GM23338 (cell line): ENCODE data around the gene NRF1. TPM values are rescaled to one million over a fixed set of nuclear protein-coding genes. Genes with fewer than 3 reads are reported as not detected.

Experiments
- ATAC-seq: fragments of 200-7000 bp; cut with Tn5 transposase; 3 replicates; pipeline ENCODE4 v1.9.1; 2020
- DNase-seq: peaks from one replicate; pipeline ENCODE4 v3.0.0-alpha.2; 2015; ENCODE audit warnings: low spot score
- H2AFZ ChIP-seq: fragments of 200-600 bp; sonication (generic); 2 replicates; pipeline ENCODE4 v1.8.0; 2016; ENCODE audit warnings: antibody characterized with exemption, mild to moderate bottlenecking, moderate library complexity
- H3F3A ChIP-seq: fragments of 200-600 bp; sonication (generic); replicated peaks from 2 replicates; pipeline ENCODE4 v1.8.0; 2017; ENCODE audit warnings: antibody characterized with exemption, mixed run types, low read depth
- H3K27ac ChIP-seq: fragments of 200-600 bp; sonication (generic); 2 replicates; pipeline ENCODE4 v1.6.1; 2016; ENCODE audit warnings: low read depth
- H3K27me3 ChIP-seq: fragments of 200-600 bp; sonication (generic); 2 replicates; pipeline ENCODE4 v1.8.0; 2016; ENCODE audit warnings: mild to moderate bottlenecking, mixed run types, moderate library complexity; ENCODE audit not compliant: insufficient read depth
- H3K36me3 ChIP-seq: fragments of 200-600 bp; sonication (generic); 2 replicates; pipeline ENCODE4 v1.8.0; 2016; ENCODE audit warnings: mild to moderate bottlenecking; ENCODE audit not compliant: insufficient read depth
- H3K4me1 ChIP-seq: fragments of 200-600 bp; sonication (generic); 2 replicates; pipeline ENCODE4 v1.8.0; 2016; ENCODE audit warnings: mild to moderate bottlenecking, moderate library complexity; ENCODE audit not compliant: insufficient read depth
- H3K4me2 ChIP-seq: fragments of 200-600 bp; sonication (generic); 2 replicates; pipeline ENCODE4 v1.7.1; 2017; ENCODE audit warnings: mixed run types
- H3K4me3 ChIP-seq: fragments of 200-600 bp; sonication (generic); 2 replicates; pipeline ENCODE4 v1.6.1; 2016; ENCODE audit warnings: mixed run types
- H3K79me2 ChIP-seq: fragments of 200-600 bp; sonication (generic); replicated peaks from 2 replicates; pipeline ENCODE4 v1.8.0; 2017; ENCODE audit warnings: mild to moderate bottlenecking; ENCODE audit not compliant: insufficient read depth
- H3K9me2 ChIP-seq: fragments of 200-600 bp; sonication (generic); 2 replicates; pipeline ENCODE4 v1.8.0; 2017; ENCODE audit not compliant: insufficient read depth
- H4K20me1 ChIP-seq: fragments of 200-600 bp; sonication (generic); replicated peaks from 2 replicates; pipeline ENCODE4 v1.8.0; 2017; ENCODE audit warnings: mild to moderate bottlenecking; ENCODE audit not compliant: insufficient read depth
- H3K27ac Mint-ChIP-seq: 2 replicates; pipeline ENCODE4 v1.8.0; 2020; ENCODE audit warnings: inconsistent platforms, mild to moderate bottlenecking, moderate library complexity, mixed read lengths
- H3K27me3 Mint-ChIP-seq: 3 replicates; pipeline ENCODE4 v1.8.0; 2022; ENCODE audit warnings: low read depth, mild to moderate bottlenecking, moderate library complexity, mixed read lengths, inconsistent platforms; ENCODE audit not compliant: insufficient read depth, poor library complexity
- H3K36me3 Mint-ChIP-seq: 3 replicates; pipeline ENCODE4 v1.8.0; 2021; ENCODE audit warnings: low read depth, mild to moderate bottlenecking, inconsistent platforms, moderate library complexity, mixed read lengths
- H3K4me1 Mint-ChIP-seq: 3 replicates; pipeline ENCODE4 v1.8.0; 2020; ENCODE audit warnings: mild to moderate bottlenecking, inconsistent platforms, mixed read lengths
- H3K4me3 Mint-ChIP-seq: 3 replicates; pipeline ENCODE4 v1.8.0; 2021; ENCODE audit warnings: moderate library complexity, mild to moderate bottlenecking, inconsistent platforms, mixed read lengths
- H3K9me3 Mint-ChIP-seq: 3 replicates; pipeline ENCODE4 v1.8.0; 2020; ENCODE audit warnings: moderate library complexity, mild to moderate bottlenecking, inconsistent platforms, mixed read lengths
- CREB1 ChIP-seq: fragments of 250-450 bp; sonication (Bioruptor Pico); IDR thresholded peaks from 2 replicates; pipeline ENCODE4 v1.5.0; 2020; ENCODE audit warnings: low read depth, mild to moderate bottlenecking, moderate library complexity
- EZH2 ChIP-seq: fragments of 200-600 bp; sonication (generic); IDR thresholded peaks from one replicate; pipeline ENCODE4 v1.8.0; 2017; ENCODE audit warnings: antibody characterized with exemption, mild to moderate bottlenecking, low read depth; ENCODE audit not compliant: unreplicated experiment
- EZH2phosphoT487 ChIP-seq: fragments of 200-600 bp; sonication (generic); IDR thresholded peaks from one replicate; pipeline ENCODE4 v1.8.1; 2018; ENCODE audit warnings: antibody characterized with exemption; ENCODE audit not compliant: unreplicated experiment
- JUNB ChIP-seq: IDR thresholded peaks from one replicate; pipeline ENCODE4 v1.6.1; 2016; ENCODE audit warnings: antibody characterized with exemption; ENCODE audit not compliant: unreplicated experiment
- NANOG ChIP-seq: IDR thresholded peaks from 2 replicates; pipeline ENCODE4 v1.6.1; 2016; ENCODE audit warnings: antibody characterized with exemption, borderline replicate concordance
- REST ChIP-seq: IDR thresholded peaks from one replicate; pipeline ENCODE4 v1.6.1; 2018; ENCODE audit warnings: antibody characterized with exemption; ENCODE audit not compliant: unreplicated experiment
- STAT1 ChIP-seq: IDR thresholded peaks from one replicate; pipeline ENCODE4 v1.6.1; 2016; ENCODE audit warnings: antibody characterized with exemption; ENCODE audit not compliant: unreplicated experiment
- ZNF462 ChIP-seq: fragments of 250-450 bp; sonication (Bioruptor Pico); IDR thresholded peaks from 2 replicates; pipeline ENCODE4 v1.5.0; 2020; ENCODE audit warnings: mild to moderate bottlenecking, moderate library complexity
- polyA plus RNA-seq: library from polyadenylated mRNA; unstranded; fragments of >200 nt; fragmentation: Nextera tagmentation; extraction: Ambion mirVana; gene quantifications from 2 replicates; pipeline ENCODE4 v1.2.1, GENCODE V29; 2016
- total RNA-seq: library from RNA; depleted of rRNA; stranded (reverse); fragments of >200 nt; shearing (Covaris generic); gene quantifications from 2 replicates; pipeline ENCODE4 v1.2.3, GENCODE V29; 2014

NRF1 gene
- total and polyA plus RNA-seq, 2 experiments from 2014 or later: 5.3 to 24.6 TPM

GRCh38 chr7:129702761-129703338 lies 91.3 kb downstream of the NRF1 start:
- Mint-ChIP-seq H3K27ac (no peak overlapping the region), H3K36me3 (peaks cover 7% of the 10 kb centered on the region), H3K4me3 (no peak overlapping the region), H3K27me3 (peaks cover 9% of the 10 kb centered on the region), H3K4me1 (peaks cover 14% of the 10 kb centered on the region), H3K9me3 (no peaks in the 10 kb centered on the region)
- no peak for DNase-seq
- no peaks in the 10 kb centered on the region for H3K27me3 ChIP-seq
- H3F3A ChIP-seq: no peaks in the 10 kb centered on the region
- peaks cover under 1% of the 10 kb centered on the region; the same call in 1 of the 2 replicates for H4K20me1 ChIP-seq
- H3K4me3 ChIP-seq: no peak overlapping the region
- no peaks in the 10 kb centered on the region for H3K9me2 ChIP-seq
- H3K4me2 ChIP-seq: no peak overlapping the region
- no peak overlapping the region for H2AFZ ChIP-seq
- no peak overlapping the region for H3K27ac ChIP-seq
- H3K4me1 ChIP-seq: peaks cover 12% of the 10 kb centered on the region
- 0 out of 2 replicates have a peak, but pooled peaks cover 3% of the 10 kb centered on the region for H3K36me3 ChIP-seq
- ATAC-seq: no peak
- H3K79me2 ChIP-seq: no peaks in the 10 kb centered on the region
- no peak for TF ChIP-seq NANOG
- TF ChIP-seq EZH2: no peak
- no peak for TF ChIP-seq JUNB
- no peak for TF ChIP-seq EZH2phosphoT487
- no peak for TF ChIP-seq CREB1 (CRISPR knock-in tag)
- no peak for TF ChIP-seq REST
- no peak for TF ChIP-seq ZNF462 (CRISPR knock-in tag)
- no peak for TF ChIP-seq STAT1
